RWPE1 (cell line): ENCODE data around the gene IMPG2.

Experiments
- CTCF ChIA-PET: fragments of 350-600 bp; sonication (Branson Sonifier 250); formaldehyde crosslinking; extraction: SDS; loops from one replicate; lab custom pipeline; 2021; lab: Yijun Ruan, JAX
- POLR2A ChIA-PET: fragments of 400-600 bp; formaldehyde crosslinking; extraction: SDS; loops from one replicate; lab custom pipeline; 2020; ENCODE audit warnings: antibody characterized with exemption; ENCODE audit not compliant: low non-redundant PET; lab: Yijun Ruan, JAX
- DNase-seq: peaks from one replicate; pipeline ENCODE4 v3.0.0; 2012; ENCODE audit warnings: low spot score
- H3K27ac ChIP-seq: fragments of 450-650 bp; 2 replicates; pipeline ENCODE4 v1.5.1; 2017
- CTCF ChIP-seq: fragments of 450-650 bp; conservative IDR thresholded peaks from 2 replicates; pipeline ENCODE4 v1.5.1; 2017; ENCODE audit warnings: low read depth, mild to moderate bottlenecking

The IMPG2 gene

GRCh38 chr3:101189796-101190195, 130.6 kb downstream of the IMPG2 start:
- CTCF ChIA-PET: no interaction called here
- POLR2A ChIA-PET: no interaction called here
- H3K27ac ChIP-seq: no peak overlapping the region
- TF ChIP-seq CTCF: no peak
- no peak for DNase-seq

- CTCF ChIA-PET: no interaction called here
- TF ChIP-seq CTCF: no peak
- POLR2A ChIA-PET: no interaction called here
- no peak for DNase-seq
- no peak overlapping the region for H3K27ac ChIP-seq
Measured at GRCh38 chr3:101189176-101189575, 131.2 kb downstream of the IMPG2 start.

- POLR2A ChIA-PET: no interaction called here
- no peak for DNase-seq
- CTCF ChIA-PET: no interaction called here
- no peak overlapping the region for H3K27ac ChIP-seq
- TF ChIP-seq CTCF: no peak
Measured at GRCh38 chr3:101185341-101185740, 135.0 kb downstream of the IMPG2 start.

GRCh38 chr3:101184111-101184510, 136.3 kb downstream of the IMPG2 start:
- CTCF ChIA-PET: no interaction called here
- POLR2A ChIA-PET: no interaction called here
- TF ChIP-seq CTCF: no peak
- DNase-seq: no peak
- no peak overlapping the region for H3K27ac ChIP-seq

- ChIA-PET POLR2A (no interaction called here), CTCF (no interaction called here)
- no peak overlapping the region for H3K27ac ChIP-seq
- DNase-seq: no peak
- no peak for TF ChIP-seq CTCF
Measured at GRCh38 chr3:101183151-101183550, 137.2 kb downstream of the IMPG2 start.

- TF ChIP-seq CTCF: no peak
- POLR2A ChIA-PET: no interaction called here
- DNase-seq: no peak
- peak overlapping the region; percentile 8; the same call in 1 of the 2 replicates for H3K27ac ChIP-seq
- CTCF ChIA-PET: interaction anchor here (0.7 kb wide), 1 partner anchor 28 kb away, joined by 3 read pairs; no protein-coding TSS in a partner anchor
Measured at GRCh38 chr3:101182734-101183133, 137.6 kb downstream of the IMPG2 start.

- TF ChIP-seq CTCF: no peak
- H3K27ac ChIP-seq: no peak overlapping the region
- ChIA-PET CTCF (interaction anchor here (0.7 kb wide), 1 partner anchor 213 kb away, joined by 3 read pairs; no protein-coding TSS in a partner anchor), POLR2A (no interaction called here)
- no peak for DNase-seq
Measured at GRCh38 chr3:101181801-101182200, 138.6 kb downstream of the IMPG2 start.
